GM21367 (cell line): Measurements from ENCODE around the gene UBE2L5.
"Not testable (repeated sequence)": the region's sequence is repeated elsewhere in the genome, so short reads cannot be mapped to it uniquely, and the experiment has no call there.

Experiments
- ATAC-seq: cut with Tn5 transposase; IDR thresholded peaks from one replicate; pipeline ENCODE4 v1.9.1; 2021; ENCODE audit not compliant: unreplicated experiment

Gene UBE2L5

DNA sequence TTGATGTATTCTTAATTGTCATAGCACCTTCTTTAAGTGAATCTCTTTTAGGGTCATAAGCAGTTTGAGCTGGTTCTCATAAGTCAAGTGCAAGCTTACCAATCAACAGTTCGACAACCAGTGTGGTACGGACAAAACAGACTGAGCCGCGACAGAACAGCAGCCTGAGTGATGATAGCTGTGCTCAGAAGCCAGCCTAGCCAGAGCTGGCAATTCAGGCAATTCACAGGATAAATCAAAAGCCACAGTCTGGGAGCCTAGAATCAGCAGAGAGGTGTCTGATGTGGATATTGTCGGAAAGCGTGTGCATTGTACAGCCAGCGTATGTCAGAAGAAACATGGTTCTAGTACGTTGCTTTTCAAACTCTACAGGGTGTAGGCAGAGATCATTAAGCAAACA, 14.9 kb downstream of the UBE2L5 start:
- no peak for ATAC-seq

DNA sequence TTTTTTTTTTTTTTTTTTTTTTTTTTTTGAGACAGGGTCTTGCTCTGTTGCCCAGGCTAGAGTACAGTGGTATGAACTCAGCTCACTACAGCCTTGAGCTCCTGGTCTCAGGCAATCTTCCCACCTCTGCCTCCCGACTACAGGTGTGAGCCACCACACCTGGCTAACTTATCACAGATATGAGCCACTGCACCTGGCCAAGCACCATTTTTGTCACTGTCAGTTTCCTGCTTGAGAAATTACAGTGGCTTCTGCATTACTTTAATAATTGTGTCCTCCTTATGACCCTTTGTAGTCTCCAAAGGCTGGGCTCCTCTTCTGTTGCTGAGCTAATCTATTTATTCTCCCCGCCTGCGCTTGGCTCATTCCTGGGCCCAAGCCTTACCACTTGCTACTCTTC, 16.0 kb downstream of the UBE2L5 start:
- ATAC-seq: no peak

DNA sequence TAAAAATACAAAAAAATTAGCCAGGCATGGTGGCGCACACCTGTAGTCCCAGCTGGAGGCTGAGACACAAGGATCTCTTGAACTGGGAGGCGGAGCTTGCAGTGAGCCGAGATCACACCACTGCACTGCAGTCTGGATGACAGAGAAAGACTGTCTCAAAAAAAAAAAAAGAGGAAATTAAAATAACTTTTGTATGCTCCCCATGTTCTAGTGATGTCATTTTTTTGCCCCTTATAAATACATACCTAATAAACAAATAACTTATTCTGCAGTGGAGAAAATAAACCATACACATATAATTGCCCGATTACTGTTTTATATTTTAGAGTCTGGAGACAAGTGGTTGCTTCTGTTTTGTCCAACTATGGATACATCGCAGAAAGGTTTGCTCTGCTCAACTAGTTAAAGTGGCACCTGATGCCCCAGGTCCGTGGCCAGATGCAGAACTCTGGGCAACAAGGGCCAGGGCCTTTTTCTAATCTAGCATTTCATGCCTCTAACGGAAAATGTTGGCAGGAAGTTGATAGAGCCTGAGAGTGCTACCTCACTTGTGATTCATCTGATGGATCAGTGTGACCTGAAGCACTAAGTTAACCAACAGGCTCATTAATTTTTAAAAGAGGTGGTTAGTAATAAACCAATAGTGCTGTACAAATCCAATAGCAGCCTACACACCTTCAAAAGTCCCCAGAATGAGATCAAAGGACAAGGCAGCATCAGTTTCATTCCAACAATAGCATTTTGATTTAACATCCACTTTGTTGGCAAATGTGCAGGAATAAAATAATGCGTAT, 18.8 kb downstream of the UBE2L5 start:
- no peak for ATAC-seq

DNA sequence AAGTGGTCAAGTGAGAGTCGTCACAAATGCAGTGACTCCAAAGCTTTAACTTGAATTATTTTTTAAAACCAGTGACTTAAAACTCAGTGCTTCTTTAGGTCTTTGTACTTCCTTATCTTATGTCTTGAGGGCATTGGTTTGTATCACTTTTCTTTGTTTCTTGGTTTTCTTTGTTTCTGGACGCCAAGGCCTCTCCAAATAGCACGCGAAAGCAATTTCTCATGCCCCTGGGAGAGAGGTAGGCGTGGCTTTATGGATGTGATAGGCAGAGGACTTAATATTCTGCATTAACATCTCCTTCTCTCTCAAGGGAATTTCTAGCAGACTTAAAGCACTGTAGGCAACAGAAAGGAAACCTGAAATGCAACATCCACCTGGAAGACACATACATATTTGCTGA, 20.6 kb downstream of the UBE2L5 start:
- ATAC-seq: no peak

DNA sequence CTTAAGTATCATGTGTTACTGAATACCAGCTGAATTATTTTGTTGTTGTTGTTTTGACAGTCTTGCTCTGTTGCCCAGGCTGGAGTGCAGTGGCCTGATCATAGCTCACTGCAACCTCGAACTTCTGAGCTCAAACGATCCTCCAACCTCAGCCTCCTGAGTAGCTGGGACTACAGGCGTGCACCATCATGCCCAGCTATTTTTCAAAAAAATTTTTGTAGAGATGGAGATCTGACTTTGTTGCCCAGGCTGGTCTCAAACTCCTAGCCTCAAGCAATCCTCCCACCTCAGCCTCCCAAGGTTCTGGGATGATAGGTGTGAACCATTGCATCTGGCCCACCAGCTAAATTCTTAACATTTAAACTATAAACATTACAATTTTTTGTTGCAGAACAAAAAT, 21.2 kb downstream of the UBE2L5 start:
- not testable (repeated sequence) for ATAC-seq

DNA sequence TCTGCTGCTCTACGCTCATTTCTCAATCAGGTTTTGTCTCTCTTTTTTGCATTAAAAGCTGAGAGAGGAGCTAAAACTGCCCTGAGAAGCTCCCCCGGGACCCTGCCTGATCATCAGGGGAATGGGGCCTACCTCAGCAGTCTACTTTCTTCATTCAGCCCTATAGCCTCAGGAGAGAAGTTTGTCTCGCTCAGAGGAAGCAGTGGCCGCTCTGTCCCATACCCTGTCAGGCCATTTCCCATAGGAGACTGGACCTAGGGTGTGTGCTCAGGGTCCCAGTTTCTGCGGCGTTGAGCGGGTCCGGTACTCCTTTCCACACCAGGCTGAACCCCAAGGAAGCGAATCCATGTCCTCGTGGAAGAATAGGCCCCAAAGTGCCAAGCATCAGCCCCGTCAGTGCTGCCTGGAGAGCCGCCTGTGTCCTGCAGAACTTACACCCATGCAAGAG, 21.7 kb downstream of the UBE2L5 start:
- no peak for ATAC-seq

DNA sequence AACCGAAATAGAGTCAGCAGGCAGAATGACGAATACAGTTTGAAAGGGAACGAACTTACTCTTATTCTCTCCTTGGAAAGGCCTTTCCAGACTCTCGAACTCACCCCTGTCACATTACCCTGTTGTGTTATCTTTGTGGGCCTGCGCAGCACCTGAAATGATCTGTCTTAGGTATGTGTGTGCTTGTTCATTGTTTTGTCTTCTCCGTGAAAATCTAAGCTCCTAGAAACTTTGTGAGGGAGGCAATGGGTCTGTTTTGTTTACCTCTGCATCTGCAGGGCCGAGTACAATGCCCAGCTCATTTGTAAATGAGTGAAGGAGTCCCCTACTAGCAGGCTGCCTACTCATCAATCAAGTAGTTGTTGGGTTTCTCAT, 23.8 kb downstream of the UBE2L5 start:
- peak; percentile 5 for ATAC-seq

DNA sequence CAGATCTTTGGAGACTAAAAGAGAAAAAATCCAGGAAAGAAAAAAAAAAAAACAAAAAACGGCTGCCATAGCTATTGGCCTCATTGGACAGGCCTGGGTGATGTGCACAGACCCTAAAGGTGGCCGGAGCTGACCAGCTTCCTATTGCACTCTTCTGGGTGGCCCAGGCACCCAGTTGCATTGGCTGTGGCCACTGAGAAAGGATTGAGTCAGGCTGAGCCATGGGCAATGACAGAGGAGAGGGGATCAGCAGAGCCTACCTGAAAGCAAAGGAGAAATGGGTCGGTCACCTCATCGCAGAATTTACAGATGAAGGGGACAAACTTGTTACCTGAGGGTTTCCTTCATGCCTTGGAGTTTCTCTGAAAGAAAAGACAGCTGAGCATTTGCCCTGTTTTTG, 26.1 kb downstream of the UBE2L5 start:
- ATAC-seq: no peak

DNA sequence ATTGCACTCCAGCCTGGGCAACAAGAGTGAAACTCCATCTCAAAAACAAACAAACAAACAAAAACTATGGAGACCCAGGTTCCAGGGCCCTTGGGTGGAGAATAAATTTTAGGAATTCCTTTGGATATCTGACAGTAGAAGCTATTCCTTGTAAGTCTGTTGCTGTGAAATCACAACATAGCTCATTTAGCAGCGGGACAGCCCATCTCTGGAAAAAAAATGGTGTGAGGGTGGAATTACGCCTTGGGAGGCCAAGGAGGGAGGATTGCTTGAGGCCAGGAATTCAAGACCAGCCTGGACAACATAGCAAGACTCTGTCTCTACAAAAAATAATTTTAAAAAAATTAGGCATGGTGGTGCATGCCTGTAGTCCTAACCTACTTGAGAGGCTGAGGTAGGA, 27.8 kb downstream of the UBE2L5 start:
- ATAC-seq: no peak

DNA sequence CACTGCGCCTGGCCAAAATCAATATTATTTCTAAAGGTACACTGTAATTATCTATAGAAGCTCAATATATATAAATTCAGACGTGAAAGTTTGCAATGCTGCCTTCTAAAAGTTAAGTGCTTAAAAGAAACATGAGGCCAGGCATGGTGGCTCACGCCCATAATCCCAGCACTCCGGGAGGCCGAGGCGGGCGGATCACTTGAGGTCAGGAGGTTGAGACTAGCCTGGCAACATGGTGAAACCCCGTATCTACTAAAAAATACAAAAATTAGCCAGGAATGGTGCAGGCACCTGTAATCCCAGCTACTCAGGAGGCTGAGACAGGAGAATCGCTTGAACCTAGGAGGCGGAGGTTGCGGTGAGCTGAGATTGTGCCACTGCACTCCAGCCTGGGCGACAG, 29.2 kb downstream of the UBE2L5 start:
- ATAC-seq: not testable (repeated sequence)

DNA sequence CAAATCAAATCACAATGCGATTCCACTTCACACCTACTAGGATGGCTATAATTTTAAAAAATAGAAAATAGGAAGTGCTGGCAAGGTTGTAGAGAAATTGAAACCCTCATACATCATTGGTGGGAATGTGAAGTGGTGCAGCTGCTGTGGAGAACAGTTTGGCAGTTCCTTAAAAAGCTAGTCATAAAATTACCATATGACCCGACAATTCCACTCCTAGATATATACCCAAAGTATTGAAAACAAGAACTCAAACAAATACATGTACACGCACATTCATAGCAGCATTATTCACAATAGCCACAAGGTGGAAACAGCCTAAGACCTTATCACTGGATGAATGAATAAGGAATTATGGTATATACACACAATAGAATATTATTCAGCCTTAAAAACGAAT, 31.4 kb downstream of the UBE2L5 start:
- ATAC-seq: no peak

DNA sequence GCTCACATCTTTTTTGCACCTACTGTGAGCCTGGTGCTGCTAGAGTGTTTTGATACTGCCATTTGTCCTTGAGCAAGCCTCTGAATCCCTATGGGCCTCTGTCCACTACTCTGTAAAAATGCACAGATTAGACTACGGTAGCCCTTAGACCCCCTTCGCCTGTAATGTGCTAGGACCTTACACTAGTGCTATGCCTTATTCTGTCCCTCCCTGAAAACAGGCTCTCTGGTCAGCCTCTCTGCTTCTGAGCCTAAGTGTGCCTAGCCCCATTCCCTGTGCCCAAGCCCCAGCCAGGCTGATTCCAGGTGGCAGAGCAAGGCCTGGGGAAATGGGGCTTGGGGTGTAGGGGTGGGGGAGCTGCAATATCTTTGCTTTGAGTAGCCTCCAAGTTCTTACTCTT, 32.7 kb downstream of the UBE2L5 start:
- ATAC-seq: no peak

DNA sequence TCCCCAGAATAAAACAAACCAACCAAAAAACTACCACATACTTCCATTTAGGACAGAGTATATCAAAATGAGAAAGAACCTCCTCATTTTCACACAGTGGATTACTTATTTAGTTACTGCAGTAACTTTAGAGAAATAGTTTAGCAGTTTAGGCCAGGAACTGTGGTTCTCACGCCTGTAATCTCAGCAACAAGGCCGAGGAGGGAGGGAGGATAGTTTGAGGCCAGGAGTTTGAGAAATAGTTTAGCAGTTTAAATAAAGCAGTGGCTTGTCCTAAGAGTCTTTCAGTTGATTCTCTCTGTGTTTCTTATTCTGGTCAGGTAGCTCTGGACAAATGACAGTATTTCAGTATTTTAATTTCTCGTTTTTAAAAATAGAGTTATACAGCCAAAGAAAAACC, 34.0 kb downstream of the UBE2L5 start:
- no peak for ATAC-seq

DNA sequence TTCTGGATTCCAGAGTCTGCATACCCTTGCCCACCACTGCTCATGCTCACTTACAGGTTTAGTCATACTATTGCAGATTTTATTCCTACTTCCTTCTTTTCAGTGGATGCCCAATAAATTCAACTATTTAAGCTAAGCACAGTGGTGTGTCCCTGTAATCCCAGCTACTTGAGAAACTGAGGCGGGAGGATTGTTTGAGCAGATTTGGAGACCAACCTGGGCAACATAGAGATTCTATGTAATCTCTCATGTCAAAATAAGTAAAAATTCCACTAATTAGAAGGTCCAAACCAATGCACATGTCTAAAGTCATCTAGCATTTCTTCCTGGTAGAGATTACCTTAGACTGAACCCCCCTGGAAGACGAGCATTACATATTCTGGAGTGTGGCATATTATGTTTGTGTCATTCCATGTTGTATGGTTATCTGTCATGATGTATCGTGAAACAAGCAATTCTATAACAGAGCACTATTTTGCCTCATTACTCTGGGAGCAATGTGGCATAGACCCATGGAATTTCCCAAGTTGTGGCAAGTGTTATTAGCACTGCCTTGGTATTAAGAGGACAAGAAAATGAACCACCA, 35.1 kb downstream of the UBE2L5 start:
- no peak for ATAC-seq

DNA sequence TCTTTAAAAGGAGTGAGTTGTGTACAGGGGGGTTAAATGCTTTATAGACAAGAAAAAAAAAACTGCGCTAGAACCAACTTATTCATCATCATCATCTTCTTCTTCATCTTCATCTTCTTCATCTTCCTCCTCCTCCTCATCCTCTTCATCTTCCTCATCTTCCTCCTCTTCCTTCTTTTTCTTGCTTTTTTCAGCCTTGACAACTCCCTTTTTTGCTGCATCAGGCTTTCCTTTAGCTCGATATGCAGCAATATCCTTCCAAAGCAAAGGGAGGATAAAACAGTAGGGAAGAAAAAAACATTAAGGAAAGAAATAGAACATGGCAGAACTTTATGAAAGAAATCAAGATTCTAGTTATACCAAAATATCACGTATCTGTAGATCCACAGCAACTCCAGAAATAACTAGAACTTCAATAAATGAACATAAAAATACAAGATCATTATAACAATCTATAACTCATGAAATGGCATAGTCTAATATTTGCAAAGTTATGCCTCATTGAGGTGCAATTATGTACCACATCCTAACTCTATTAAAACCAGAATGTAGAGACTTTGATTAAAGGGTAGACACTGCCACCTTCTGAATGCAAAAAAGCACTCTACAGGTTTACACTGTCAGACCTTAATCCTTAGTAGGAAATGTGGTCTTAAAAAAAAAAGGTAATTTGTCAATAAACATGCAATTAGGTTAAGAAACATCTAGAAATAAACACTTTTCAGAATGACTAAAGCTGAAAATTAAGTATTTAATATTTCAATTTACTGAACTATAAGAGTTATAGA, 39.2 kb downstream of the UBE2L5 start:
- not testable (repeated sequence) for ATAC-seq

DNA sequence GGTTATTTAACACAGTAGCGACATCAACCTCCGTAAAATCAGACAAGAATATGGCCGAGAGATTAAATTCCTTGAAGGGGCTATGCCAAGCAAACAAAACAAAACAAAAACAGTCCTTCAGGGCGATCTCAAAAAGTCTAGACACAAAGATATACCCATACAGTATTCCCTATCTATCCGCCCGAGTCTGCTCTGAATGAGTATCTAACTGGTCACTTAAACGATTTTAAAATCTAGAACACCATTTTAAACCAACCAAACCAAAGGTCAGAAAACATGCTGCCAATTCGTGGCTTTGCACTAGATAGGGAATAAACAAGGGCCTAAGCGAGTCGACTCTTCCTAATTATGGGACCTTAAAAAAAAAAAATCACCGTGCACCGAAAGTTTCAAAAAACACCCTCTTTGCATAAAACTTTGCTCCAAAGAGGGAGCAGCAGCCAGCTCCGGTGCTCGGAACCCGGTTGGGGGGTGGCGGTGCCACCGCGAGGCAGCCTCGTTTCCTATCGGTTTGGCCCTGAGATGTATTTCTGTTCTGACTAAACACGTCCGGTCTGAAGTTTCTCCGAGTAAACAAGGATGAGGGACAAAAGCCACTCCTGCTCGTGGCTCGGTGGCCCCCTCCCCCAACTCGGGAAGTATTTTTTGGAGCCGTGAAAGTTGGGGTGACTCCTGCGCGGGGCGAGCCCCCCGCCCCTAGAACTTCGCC, 41.6 kb downstream of the UBE2L5 start:
- peak; percentile 38 for ATAC-seq

DNA sequence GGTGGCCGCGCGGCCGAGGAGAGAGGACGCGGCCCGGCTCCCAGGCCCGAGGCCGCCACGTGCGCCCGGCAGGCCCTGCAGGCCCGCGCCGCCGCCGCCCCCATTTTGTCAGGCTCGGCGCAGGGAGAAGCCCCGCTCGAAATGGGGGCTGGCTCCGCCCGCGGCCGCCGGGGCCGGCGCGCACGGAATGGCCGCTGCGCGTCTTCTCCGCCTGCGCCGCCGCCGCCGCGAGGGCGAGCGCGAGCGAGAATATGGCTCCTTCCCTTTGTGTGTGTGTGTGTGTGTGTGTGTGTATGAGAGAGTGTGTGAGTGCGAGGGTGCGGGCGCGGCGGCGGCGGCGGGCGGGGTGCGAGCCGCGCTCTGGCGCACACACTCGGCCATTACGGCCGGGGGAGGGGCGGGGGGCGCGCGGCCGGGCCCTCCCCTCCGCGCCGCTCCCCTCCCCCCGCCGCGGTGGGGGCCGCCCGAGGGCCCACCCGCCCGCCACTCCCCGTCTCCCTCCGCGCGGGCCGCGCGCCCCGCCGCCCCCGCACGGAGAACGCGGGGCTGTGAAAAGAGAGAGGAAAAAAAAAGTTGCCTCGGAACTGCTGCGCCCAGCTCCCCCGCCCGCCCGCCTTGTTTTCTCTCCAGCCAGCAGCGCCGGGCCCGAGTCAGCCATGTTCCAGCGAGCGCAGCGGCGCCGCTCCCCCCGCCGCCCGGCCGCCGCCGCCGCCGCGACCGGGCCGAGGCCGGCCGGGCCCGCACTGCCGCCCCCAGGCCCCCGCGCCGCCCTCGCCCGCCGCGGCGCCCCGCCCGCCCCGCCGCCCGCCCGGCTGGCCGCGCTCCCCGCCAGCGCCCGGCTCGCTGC, 42.4 kb downstream of the UBE2L5 start:
- peak; percentile 24 for ATAC-seq

DNA sequence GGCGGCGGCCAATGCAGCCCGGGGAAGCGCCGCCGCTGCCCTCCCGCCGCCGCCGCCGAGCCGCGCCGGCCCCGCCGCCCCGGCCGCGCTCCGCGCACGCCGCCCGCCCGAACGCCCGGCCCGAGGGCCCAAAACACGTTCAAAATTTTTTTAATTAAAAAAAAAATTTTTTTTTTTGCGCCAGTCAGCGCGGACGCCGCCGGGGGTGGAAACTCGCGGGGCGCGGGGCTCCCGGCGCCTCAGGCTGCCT, 43.0 kb downstream of the UBE2L5 start:
- no peak for ATAC-seq

DNA sequence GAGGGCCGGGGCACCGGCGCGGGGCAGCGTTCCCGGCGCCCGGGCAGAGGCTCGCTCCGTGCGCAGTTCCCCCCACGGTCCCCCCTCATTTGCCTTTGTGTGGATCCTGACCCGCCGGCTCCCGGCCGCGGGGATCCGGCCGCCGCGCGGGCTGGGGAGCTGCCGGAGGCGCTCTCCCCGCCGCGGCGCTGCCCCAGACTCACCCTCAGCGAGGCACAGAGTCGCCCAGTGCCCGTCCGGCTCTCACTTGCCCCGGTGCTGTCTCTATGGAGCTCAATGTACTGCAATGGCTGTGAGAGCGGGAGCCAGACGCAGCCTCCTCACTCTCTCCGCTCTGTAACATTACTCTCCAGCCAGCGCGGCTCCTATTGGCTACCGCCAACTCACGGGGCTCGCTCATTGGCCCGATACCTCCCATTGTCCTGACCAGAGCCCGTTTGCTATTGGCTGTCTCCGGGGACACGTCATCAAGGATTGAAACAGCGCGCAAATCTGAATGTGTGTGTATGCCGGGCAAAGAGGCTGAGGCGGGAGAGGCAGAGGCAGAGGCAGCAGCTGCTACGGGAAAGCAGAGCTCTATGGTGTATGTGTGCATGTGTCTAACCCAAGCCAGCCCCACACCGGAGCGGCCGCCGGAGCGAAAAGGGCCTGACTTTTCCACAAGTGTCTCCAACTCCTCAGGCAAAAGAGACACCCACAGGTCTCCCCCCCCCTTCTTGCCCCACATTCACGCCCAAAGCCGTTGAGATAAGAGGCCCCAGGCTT, 43.5 kb downstream of the UBE2L5 start, which contains the start of gene HMGB1:
Gene HMGB1, minus strand, starts transcription at position 344 of the 765 bp plus-strand sequence. CDS start 2,256 bp downstream, outside the sequence.
- ATAC-seq: peak; percentile 83

DNA sequence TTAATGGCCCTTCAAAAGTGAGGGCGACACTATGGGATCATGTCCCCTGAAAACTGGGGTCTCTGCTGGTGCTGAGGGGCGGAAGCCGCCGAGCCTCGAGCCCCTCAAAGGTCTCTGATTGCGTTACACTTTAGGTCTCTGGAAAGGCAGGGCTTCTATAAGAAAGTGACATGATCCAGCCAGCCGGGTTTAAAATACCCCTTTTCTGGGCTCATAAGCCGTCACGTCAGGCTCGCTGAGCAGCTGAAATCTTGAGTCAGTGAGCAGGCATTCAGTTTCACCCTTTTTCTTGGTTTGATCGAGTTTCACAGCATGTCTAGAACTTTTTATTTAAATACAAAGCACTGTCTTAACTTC, 44.0 kb downstream of the UBE2L5 start:
- no peak for ATAC-seq
